ENCODE measurements around the gene A3GALT2.

DNA sequence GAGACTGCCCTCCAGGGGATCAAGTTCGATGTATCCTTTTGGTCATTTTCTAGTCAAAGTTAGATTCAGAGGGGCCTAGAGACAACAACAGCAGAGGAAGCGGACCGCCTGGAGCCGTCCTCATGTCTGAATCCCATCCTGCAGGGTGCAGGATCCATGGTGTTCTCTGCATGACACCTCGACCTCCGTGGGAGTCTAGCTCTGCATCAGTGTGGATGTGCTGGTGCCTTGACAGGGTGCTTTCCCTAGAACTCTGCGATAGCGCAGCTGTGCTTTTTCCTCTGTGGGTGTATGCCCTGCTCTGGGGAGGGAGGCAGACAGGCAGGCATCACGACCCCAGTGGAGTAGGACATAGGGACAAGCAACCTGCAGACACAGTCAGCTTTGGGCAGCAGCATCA is 48.2 kb upstream of the A3GALT2 start:
- TF ChIP-seq, protein P1, sequence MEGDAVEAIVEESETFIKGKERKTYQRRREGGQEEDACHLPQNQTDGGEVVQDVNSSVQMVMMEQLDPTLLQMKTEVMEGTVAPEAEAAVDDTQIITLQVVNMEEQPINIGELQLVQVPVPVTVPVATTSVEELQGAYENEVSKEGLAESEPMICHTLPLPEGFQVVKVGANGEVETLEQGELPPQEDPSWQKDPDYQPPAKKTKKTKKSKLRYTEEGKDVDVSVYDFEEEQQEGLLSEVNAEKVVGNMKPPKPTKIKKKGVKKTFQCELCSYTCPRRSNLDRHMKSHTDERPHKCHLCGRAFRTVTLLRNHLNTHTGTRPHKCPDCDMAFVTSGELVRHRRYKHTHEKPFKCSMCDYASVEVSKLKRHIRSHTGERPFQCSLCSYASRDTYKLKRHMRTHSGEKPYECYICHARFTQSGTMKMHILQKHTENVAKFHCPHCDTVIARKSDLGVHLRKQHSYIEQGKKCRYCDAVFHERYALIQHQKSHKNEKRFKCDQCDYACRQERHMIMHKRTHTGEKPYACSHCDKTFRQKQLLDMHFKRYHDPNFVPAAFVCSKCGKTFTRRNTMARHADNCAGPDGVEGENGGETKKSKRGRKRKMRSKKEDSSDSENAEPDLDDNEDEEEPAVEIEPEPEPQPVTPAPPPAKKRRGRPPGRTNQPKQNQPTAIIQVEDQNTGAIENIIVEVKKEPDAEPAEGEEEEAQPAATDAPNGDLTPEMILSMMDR (IDR thresholded peaks at IDR 0.05) = no peak
- no peak for TF ChIP-seq POLR2AphosphoS5 (IDR thresholded peaks at IDR 0.05)
- TF ChIP-seq POLR2A (IDR thresholded peaks at IDR 0.05) = no peak

All from transverse colon (tissue), 4 donors.